Caco-2 (cell line): Measurements from ENCODE around the gene WDCP. TPM values are rescaled to one million over a fixed set of nuclear protein-coding genes. Genes with fewer than 3 reads are reported as not detected.

Experiments
- BruUV-seq: library from RNA; stranded (reverse); fragments of 400-500 nt; replicated peaks from 2 replicates; lab custom pipeline; 2021; lab: Mats Ljungman, UMichigan
- CTCF ChIA-PET: fragments of 300-600 bp; sonication (Branson Sonifier 250); formaldehyde crosslinking; loops from one replicate; lab custom pipeline; 2022; ENCODE audit warnings: antibody characterized with exemption; lab: Charles Lee
- POLR2A ChIA-PET: fragments of 300-600 bp; sonication (Branson Sonifier 250); formaldehyde crosslinking; loops from one replicate; lab custom pipeline; 2022; ENCODE audit warnings: antibody characterized with exemption; lab: Charles Lee
- DNase-seq, 2 experiments: peaks; one replicate each; pipeline versions ENCODE4 v3.0.0 to v3.0.0-alpha.2; 2020 to 2022
- H3K27me3 ChIP-seq: replicated peaks from 2 replicates; pipeline ENCODE4 v1.6.0; 2011; ENCODE audit warnings: low read length; ENCODE audit not compliant: control insufficient read depth, insufficient read depth
- H3K36me3 ChIP-seq: 2 replicates; pipeline ENCODE4 v1.5.1; 2011; ENCODE audit warnings: low read length; ENCODE audit not compliant: control insufficient read depth, insufficient read depth
- H3K4me1 ChIP-seq: fragments of 250-450 bp; sonication (Bioruptor Pico); 2 replicates; pipeline ENCODE4 v1.5.1; 2020; ENCODE audit warnings: mild to moderate bottlenecking
- H3K4me3 ChIP-seq: 2 replicates; pipeline ENCODE4 v1.5.1; 2011; ENCODE audit warnings: low read depth, mild to moderate bottlenecking, control low read depth, low read length
- H3K9me3 ChIP-seq: fragments of 250-450 bp; sonication (Bioruptor Pico); 2 replicates; pipeline ENCODE4 v1.5.1; 2020; ENCODE audit warnings: mild to moderate bottlenecking, moderate library complexity
- H3K27ac Mint-ChIP-seq: one replicate; pipeline ENCODE4 v1.8.0; 2022; ENCODE audit warnings: mixed read lengths; ENCODE audit not compliant: unreplicated experiment
- H3K27me3 Mint-ChIP-seq: one replicate; pipeline ENCODE4 v1.8.0; 2022; ENCODE audit warnings: mixed read lengths; ENCODE audit not compliant: insufficient read depth, unreplicated experiment
- H3K36me3 Mint-ChIP-seq: one replicate; pipeline ENCODE4 v1.8.0; 2022; ENCODE audit warnings: mild to moderate bottlenecking, mixed read lengths; ENCODE audit not compliant: insufficient read depth, unreplicated experiment
- H3K4me1 Mint-ChIP-seq: one replicate; pipeline ENCODE4 v1.8.0; 2022; ENCODE audit warnings: low read depth, mixed read lengths; ENCODE audit not compliant: unreplicated experiment
- H3K4me3 Mint-ChIP-seq: one replicate; pipeline ENCODE4 v1.8.0; 2022; ENCODE audit warnings: mild to moderate bottlenecking, moderate library complexity, mixed read lengths; ENCODE audit not compliant: unreplicated experiment
- H3K9me3 Mint-ChIP-seq: one replicate; pipeline ENCODE4 v1.8.0; 2022; ENCODE audit warnings: mixed read lengths; ENCODE audit not compliant: unreplicated experiment
- intact Hi-C: fragments of 100-400 bp; cut with micrococcal nuclease; formaldehyde crosslinking; loops from one replicate; pipeline ENCODE4 v1.10.0; 2022; ENCODE audit not compliant: unreplicated experiment
- total RNA-seq: library from RNA; stranded (reverse); gene quantifications from 2 replicates; pipeline ENCODE4 v1.2.3, GENCODE V29; 2022
- TF ChIP-seq, protein P1 (sequence below), 2 experiments: fragments of 200-600 bp in 1 of 2; IDR thresholded peaks; 1 replicate in 1 of 2; 2 replicates in 1 of 2; pipeline versions ENCODE4 v1.5.1 to v1.8.0; 2011 to 2022; ENCODE audit warnings: antibody characterized with exemption in 1 of 2, control low read depth in 1 of 2, inconsistent platforms in 1 of 2, low read depth in 1 of 2, low read length in 1 of 2, mild to moderate bottlenecking in 1 of 2, moderate library complexity in 1 of 2; ENCODE audit not compliant: insufficient read depth in 1 of 2, severe bottlenecking in 1 of 2, unreplicated experiment in 1 of 2

Gene WDCP
- total RNA-seq, 1 experiment from 2014 or later, result 13.0 TPM

DNA sequence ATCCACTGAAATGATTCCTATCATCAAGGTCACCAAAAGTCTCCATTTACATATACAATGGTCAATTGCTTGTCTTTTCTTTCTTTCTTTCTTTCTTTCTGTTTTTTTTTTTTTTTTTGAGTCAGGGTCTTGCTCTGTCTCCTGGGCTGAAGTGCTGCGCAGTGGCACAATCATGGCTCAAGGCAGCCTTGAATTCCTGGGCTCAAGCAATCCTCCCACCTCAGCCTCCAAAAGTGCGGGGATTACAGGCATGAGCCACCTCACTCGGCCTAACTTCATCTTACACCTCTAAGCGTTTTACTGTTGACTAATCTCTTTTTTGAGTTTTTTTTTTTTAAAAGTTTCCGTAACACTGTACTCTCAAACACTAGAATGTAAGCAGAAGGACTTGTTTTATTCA lies 28.1 kb upstream of the WDCP start:
- no peak for DNase-seq
- Mint-ChIP-seq H3K4me3 (peak overlapping the region; percentile 99), H3K9me3 (no peaks in the 10 kb centered on the region), H3K36me3 (peaks cover 63% of the 10 kb centered on the region), H3K27me3 (no peaks in the 10 kb centered on the region), H3K27ac (peak overlapping the region; percentile 96), H3K4me1 (peaks cover 22% of the 10 kb centered on the region)
- H3K9me3 ChIP-seq, result no peaks in the 10 kb centered on the region
- ChIA-PET CTCF (interaction anchor here (2.2 kb wide), 1 partner anchor 9 kb away, joined by 17 read pairs; the partner anchor contains the start of gene TP53I3), POLR2A (no interaction called here)
- H3K27me3 ChIP-seq, result no peaks in the 10 kb centered on the region
- H3K36me3 ChIP-seq, result peaks cover 2% of the 10 kb centered on the region
- intact Hi-C loops, result no loop called here
- peaks cover 17% of the 10 kb centered on the region for H3K4me1 ChIP-seq
- no TSS peak for BruUV-seq
- TF ChIP-seq, protein P1, sequence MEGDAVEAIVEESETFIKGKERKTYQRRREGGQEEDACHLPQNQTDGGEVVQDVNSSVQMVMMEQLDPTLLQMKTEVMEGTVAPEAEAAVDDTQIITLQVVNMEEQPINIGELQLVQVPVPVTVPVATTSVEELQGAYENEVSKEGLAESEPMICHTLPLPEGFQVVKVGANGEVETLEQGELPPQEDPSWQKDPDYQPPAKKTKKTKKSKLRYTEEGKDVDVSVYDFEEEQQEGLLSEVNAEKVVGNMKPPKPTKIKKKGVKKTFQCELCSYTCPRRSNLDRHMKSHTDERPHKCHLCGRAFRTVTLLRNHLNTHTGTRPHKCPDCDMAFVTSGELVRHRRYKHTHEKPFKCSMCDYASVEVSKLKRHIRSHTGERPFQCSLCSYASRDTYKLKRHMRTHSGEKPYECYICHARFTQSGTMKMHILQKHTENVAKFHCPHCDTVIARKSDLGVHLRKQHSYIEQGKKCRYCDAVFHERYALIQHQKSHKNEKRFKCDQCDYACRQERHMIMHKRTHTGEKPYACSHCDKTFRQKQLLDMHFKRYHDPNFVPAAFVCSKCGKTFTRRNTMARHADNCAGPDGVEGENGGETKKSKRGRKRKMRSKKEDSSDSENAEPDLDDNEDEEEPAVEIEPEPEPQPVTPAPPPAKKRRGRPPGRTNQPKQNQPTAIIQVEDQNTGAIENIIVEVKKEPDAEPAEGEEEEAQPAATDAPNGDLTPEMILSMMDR (IDR thresholded peaks at IDR 0.05; ENCODE audit: insufficient read depth in 1 of 2, low read depth in 1 of 2, low read length in 1 of 2, severe bottlenecking in 1 of 2, unreplicated experiment in 1 of 2), result no peak
- peak overlapping the region; percentile 71 for H3K4me3 ChIP-seq

DNA sequence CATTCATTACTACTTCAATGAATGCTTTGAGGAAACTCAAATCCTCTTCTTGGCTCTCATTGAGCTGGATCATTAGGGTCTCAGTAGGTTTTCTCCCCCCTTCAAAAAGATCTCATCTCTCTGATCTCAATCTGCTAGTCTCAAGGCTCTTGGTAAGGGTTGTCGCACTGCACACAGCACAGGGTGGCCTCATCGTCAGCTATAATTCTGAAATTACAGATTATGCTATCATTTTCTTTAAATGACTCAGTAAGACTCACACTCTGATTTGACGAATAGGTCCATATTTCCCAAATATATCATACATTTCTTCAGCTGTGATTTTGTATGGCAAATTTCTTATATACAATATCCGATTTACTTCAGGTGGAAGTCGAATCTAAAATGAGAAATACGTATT lies 26.6 kb upstream of the WDCP start:
- no peaks in the 10 kb centered on the region for H3K9me3 ChIP-seq
- H3K4me1 Mint-ChIP-seq, result peaks cover 22% of the 10 kb centered on the region
- DNase-seq, result no peak
- H3K36me3 Mint-ChIP-seq, result peaks cover 66% of the 10 kb centered on the region
- intact Hi-C loops, result no loop called here
- H3K27me3 Mint-ChIP-seq, result no peaks in the 10 kb centered on the region
- peaks cover 17% of the 10 kb centered on the region for H3K4me1 ChIP-seq
- no peak overlapping the region for H3K27ac Mint-ChIP-seq
- CTCF ChIA-PET, result interaction anchor here (0.6 kb wide), 1 partner anchor 16 kb away, joined by 5 read pairs; no protein-coding TSS in a partner anchor
- BruUV-seq, result no TSS peak
- TF ChIP-seq, protein P1 (IDR thresholded peaks at IDR 0.05; ENCODE audit: insufficient read depth in 1 of 2, low read depth in 1 of 2, low read length in 1 of 2, severe bottlenecking in 1 of 2, unreplicated experiment in 1 of 2), result no peak
- H3K4me3 Mint-ChIP-seq, result no peak overlapping the region
- POLR2A ChIA-PET, result no interaction called here
- H3K9me3 Mint-ChIP-seq, result no peaks in the 10 kb centered on the region
- no peaks in the 10 kb centered on the region for H3K27me3 ChIP-seq
- no peak overlapping the region for H3K4me3 ChIP-seq
- H3K36me3 ChIP-seq, result peaks cover 5% of the 10 kb centered on the region

DNA sequence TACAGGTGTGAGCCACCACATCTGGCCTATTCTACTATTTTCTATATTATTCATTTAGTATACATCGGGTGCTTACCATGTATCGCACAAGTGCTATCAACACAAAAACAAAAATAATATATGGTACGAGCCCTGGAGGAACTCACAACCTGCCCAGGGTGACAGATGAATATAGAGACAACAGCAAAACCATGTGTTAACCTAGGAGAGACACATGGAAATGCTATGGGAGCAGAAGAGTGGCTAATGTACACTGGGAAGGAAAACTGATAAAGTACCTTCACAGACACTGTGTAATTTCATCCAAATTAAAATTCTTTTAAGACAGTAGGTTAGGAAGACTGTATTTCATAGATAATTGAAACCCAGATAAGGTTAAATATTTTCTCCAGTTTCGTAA lies 25.1 kb upstream of the WDCP start:
- H3K36me3 ChIP-seq, result peaks cover 5% of the 10 kb centered on the region
- H3K4me3 Mint-ChIP-seq, result no peak overlapping the region
- peaks cover 69% of the 10 kb centered on the region for H3K36me3 Mint-ChIP-seq
- TF ChIP-seq, protein P1 (IDR thresholded peaks at IDR 0.05; ENCODE audit: insufficient read depth in 1 of 2, low read depth in 1 of 2, low read length in 1 of 2, severe bottlenecking in 1 of 2, unreplicated experiment in 1 of 2), result no peak
- H3K27ac Mint-ChIP-seq, result no peak overlapping the region
- H3K4me3 ChIP-seq, result no peak overlapping the region
- intact Hi-C loops, result no loop called here
- peaks cover 5% of the 10 kb centered on the region; the same call in 1 of the 2 replicates for H3K4me1 ChIP-seq
- ChIA-PET CTCF (no interaction called here), POLR2A (interaction anchor here (0.5 kb wide), 1 partner anchor 969 kb away, joined by 16 read pairs; no protein-coding TSS in a partner anchor)
- BruUV-seq, result no TSS peak
- H3K27me3 ChIP-seq, result no peaks in the 10 kb centered on the region
- DNase-seq, result no peak
- H3K9me3 ChIP-seq, result no peaks in the 10 kb centered on the region
- no peaks in the 10 kb centered on the region for H3K27me3 Mint-ChIP-seq
- no peaks in the 10 kb centered on the region for H3K9me3 Mint-ChIP-seq
- H3K4me1 Mint-ChIP-seq, result peaks cover 13% of the 10 kb centered on the region
